Breast epithelium (tissue), 3 donors: ENCODE measurements around the gene AZGP1.
"Not testable (repeated sequence)": the region's sequence is repeated elsewhere in the genome, so short reads cannot be mapped to it uniquely, and the experiment has no call there.

Source experiments
- POLR2A ChIP-seq: fragments of 450-650 bp; IDR thresholded peaks from one replicate; pipeline ENCODE4 v1.6.1; 2016; ENCODE audit warnings: antibody characterized with exemption, mild to moderate bottlenecking, moderate library complexity
- POLR2AphosphoS5 ChIP-seq, 3 donors: sonication (generic); formaldehyde crosslinking; IDR thresholded peaks; one replicate each; pipeline ENCODE4 v1.6.1; 2017; ENCODE audit warnings: antibody characterized with exemption in 3 of 3
- TF ChIP-seq, protein P1 (sequence below), 3 donors: fragments of 450-650 bp; IDR thresholded peaks; one replicate each; pipeline ENCODE4 v1.5.1; 2016 to 2017; ENCODE audit warnings: antibody characterized with exemption in 3 of 3, mild to moderate bottlenecking in 3 of 3, moderate library complexity in 3 of 3

DNA sequence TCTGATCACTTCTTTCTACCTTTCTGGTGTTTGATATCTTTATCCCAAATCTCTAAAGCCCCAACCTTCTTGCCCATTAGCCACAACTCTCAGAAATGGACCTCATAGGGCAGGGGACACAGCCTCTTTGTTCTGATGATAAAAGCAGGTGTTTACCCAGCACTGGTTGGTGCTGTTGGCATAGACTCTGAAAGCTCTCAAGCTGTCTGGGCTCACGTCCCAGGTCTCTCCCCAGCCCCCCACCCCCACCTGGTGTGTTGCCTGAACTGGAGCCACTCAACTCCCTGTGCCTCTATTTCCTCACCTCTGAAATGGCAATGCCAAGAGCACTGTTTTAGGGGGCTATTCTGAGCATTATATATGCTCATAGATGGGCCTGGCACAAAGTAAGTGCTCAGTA is 6.0 kb downstream of the AZGP1 start:
- TF ChIP-seq, protein P1, sequence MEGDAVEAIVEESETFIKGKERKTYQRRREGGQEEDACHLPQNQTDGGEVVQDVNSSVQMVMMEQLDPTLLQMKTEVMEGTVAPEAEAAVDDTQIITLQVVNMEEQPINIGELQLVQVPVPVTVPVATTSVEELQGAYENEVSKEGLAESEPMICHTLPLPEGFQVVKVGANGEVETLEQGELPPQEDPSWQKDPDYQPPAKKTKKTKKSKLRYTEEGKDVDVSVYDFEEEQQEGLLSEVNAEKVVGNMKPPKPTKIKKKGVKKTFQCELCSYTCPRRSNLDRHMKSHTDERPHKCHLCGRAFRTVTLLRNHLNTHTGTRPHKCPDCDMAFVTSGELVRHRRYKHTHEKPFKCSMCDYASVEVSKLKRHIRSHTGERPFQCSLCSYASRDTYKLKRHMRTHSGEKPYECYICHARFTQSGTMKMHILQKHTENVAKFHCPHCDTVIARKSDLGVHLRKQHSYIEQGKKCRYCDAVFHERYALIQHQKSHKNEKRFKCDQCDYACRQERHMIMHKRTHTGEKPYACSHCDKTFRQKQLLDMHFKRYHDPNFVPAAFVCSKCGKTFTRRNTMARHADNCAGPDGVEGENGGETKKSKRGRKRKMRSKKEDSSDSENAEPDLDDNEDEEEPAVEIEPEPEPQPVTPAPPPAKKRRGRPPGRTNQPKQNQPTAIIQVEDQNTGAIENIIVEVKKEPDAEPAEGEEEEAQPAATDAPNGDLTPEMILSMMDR (IDR thresholded peaks at IDR 0.05) = not testable (repeated sequence)
- TF ChIP-seq POLR2A; POLR2AphosphoS5 (IDR thresholded peaks at IDR 0.05): not testable (repeated sequence)
